ENCODE measurements around the gene CLEC19A. TPM values are rescaled to one million over a fixed set of nuclear protein-coding genes. Genes with fewer than 3 reads are reported as not detected.

CLEC19A gene
- total RNA-seq, 6 experiments from 2014 or later: not detected

DNA sequence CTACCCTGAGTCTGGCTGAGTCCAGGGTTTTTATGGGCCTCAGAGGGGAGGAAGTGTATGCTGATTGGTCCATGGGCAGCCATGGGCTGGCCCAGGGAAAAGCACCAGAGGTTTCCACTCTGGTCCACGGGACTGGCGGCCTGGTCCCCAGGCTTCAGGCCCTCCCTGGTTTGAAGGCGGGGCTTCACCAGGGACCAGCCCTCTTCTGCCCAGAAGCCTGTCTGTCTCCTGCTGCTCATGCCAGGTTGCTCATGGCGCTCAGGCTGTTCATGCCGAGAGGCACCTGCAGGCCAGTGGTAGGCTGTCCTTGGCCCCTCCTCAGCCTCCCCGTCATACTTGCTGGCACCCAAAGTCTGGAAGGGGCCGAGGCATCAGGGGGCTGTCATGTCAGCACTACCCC, 45.0 kb upstream of the CLEC19A start:
- Mint-ChIP-seq H3K27me3 (ENCODE audit: insufficient read depth) (peaks cover 7% of the 10 kb centered on the region), H3K9me3 (peaks cover 20% of the 10 kb centered on the region), H3K27ac (no peak overlapping the region), H3K36me3 (ENCODE audit: low read depth) (no peaks in the 10 kb centered on the region), H3K4me1 (ENCODE audit: low read depth) (no peaks in the 10 kb centered on the region), H3K4me3 (no peak overlapping the region)
- TF ChIP-seq, protein P1, sequence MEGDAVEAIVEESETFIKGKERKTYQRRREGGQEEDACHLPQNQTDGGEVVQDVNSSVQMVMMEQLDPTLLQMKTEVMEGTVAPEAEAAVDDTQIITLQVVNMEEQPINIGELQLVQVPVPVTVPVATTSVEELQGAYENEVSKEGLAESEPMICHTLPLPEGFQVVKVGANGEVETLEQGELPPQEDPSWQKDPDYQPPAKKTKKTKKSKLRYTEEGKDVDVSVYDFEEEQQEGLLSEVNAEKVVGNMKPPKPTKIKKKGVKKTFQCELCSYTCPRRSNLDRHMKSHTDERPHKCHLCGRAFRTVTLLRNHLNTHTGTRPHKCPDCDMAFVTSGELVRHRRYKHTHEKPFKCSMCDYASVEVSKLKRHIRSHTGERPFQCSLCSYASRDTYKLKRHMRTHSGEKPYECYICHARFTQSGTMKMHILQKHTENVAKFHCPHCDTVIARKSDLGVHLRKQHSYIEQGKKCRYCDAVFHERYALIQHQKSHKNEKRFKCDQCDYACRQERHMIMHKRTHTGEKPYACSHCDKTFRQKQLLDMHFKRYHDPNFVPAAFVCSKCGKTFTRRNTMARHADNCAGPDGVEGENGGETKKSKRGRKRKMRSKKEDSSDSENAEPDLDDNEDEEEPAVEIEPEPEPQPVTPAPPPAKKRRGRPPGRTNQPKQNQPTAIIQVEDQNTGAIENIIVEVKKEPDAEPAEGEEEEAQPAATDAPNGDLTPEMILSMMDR (IDR thresholded peaks at IDR 0.05): no peak
- no peak for DNase-seq

- Mint-ChIP-seq H3K27me3 (ENCODE audit: insufficient read depth) (peaks cover 7% of the 10 kb centered on the region), H3K9me3 (peaks cover 16% of the 10 kb centered on the region), H3K4me3 (no peak overlapping the region), H3K36me3 (ENCODE audit: low read depth) (no peaks in the 10 kb centered on the region), H3K4me1 (ENCODE audit: low read depth) (no peaks in the 10 kb centered on the region), H3K27ac (no peak overlapping the region)
- no peak for DNase-seq
- TF ChIP-seq, protein P1 (IDR thresholded peaks at IDR 0.05): no peak
Measured at GRCh38 chr16:19241512-19241911, 44.0 kb upstream of the CLEC19A start.

DNA sequence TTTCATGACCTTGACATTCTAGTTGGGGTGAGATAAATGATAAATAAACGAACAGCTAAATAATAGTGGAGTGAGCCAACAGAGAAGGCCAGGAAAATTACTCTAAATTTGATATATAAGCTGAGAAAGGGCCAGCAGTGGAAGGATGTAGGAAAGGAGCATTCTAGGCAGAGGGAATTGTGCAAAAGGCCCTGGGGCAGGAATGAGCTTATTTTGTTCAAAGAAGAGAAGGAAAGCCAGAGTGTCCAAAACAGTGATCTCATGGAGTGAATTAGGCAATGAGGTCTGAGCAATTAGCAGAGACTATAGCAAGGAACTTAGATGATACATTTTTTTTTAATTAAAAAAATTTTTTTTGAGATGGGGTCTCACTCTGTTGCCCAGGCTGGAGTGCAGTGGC, 43.3 kb upstream of the CLEC19A start:
- no peak overlapping the region for H3K4me3 Mint-ChIP-seq
- H3K36me3 Mint-ChIP-seq (ENCODE audit: low read depth): no peaks in the 10 kb centered on the region
- H3K27me3 Mint-ChIP-seq (ENCODE audit: insufficient read depth): peaks cover 7% of the 10 kb centered on the region
- peaks cover 16% of the 10 kb centered on the region for H3K9me3 Mint-ChIP-seq
- DNase-seq: no peak
- no peak overlapping the region for H3K27ac Mint-ChIP-seq
- no peaks in the 10 kb centered on the region for H3K4me1 Mint-ChIP-seq (ENCODE audit: low read depth)
- TF ChIP-seq, protein P1 (IDR thresholded peaks at IDR 0.05): no peak

GRCh38 chr16:19242987-19243575, 42.5 kb upstream of the CLEC19A start:
- H3K27me3 Mint-ChIP-seq (ENCODE audit: insufficient read depth): peaks cover 9% of the 10 kb centered on the region

GRCh38 chr16:19245326-19245925, 40.1 kb upstream of the CLEC19A start:
- TF ChIP-seq, protein P1 (IDR thresholded peaks at IDR 0.05): no peak
- H3K27ac Mint-ChIP-seq: no peak overlapping the region

More at GRCh38 chr16:19242987-19243575, 42.5 kb upstream of the CLEC19A start:
- no peaks in the 10 kb centered on the region for H3K36me3 Mint-ChIP-seq (ENCODE audit: low read depth)
- no peak for DNase-seq
- TF ChIP-seq, protein P1 (IDR thresholded peaks at IDR 0.05): no peak
- no peaks in the 10 kb centered on the region for H3K4me1 Mint-ChIP-seq (ENCODE audit: low read depth)
- no peak overlapping the region for H3K4me3 Mint-ChIP-seq
- no peak overlapping the region for H3K27ac Mint-ChIP-seq
- H3K9me3 Mint-ChIP-seq: peaks cover 16% of the 10 kb centered on the region

More at GRCh38 chr16:19245326-19245925, 40.1 kb upstream of the CLEC19A start:
- Mint-ChIP-seq H3K36me3 (ENCODE audit: low read depth) (no peaks in the 10 kb centered on the region), H3K4me3 (no peak overlapping the region), H3K9me3 (peaks cover 5% of the 10 kb centered on the region), H3K27me3 (ENCODE audit: insufficient read depth) (peaks cover 9% of the 10 kb centered on the region), H3K4me1 (ENCODE audit: low read depth) (no peaks in the 10 kb centered on the region)
- DNase-seq: no peak

Data from HFFc6 (cell line).